B cell (primary cell): ENCODE results near the gene MMP11. TPM values are rescaled to one million over a fixed set of nuclear protein-coding genes. Genes with fewer than 3 reads are reported as not detected.
A peak's percentile ranks its signal among the peaks of the same experiment; 100 is the strongest.

Experiments used
- ATAC-seq: fragments of 200-7000 bp; cut with Tn5 transposase; one replicate; pipeline ENCODE4 v1.10.0; 2021; ENCODE audit warnings: low read depth, mild to moderate bottlenecking, moderate number of reproducible peaks, moderate library complexity
- CTCF ChIA-PET: fragments of 350-600 bp; sonication (Branson Sonifier 250); formaldehyde crosslinking; loops from one replicate; lab custom pipeline; 2021; ENCODE audit warnings: antibody characterized with exemption, inconsistent platforms; lab: Charles Lee
- POLR2A ChIA-PET: fragments of 350-600 bp; sonication (Branson Sonifier 250); formaldehyde crosslinking; loops from one replicate; lab custom pipeline; 2021; ENCODE audit warnings: antibody characterized with exemption; lab: Charles Lee
- DNase-seq: peaks from one replicate; pipeline ENCODE4 v3.0.0; 2013
- H2AFZ ChIP-seq: 2 replicates; pipeline ENCODE4 v1.6.1; 2012; ENCODE audit warnings: mild to moderate bottlenecking, low read depth, low read length; ENCODE audit not compliant: insufficient read depth, poor library complexity, severe bottlenecking
- H3K27ac ChIP-seq, 2 donors: 1 replicate in 1 of 2; 2 replicates in 1 of 2; pipeline ENCODE4 v1.5.1; 2012 to 2013; ENCODE audit warnings: low read length in 2 of 2, mild to moderate bottlenecking in 2 of 2, moderate library complexity in 1 of 2
- H3K27me3 ChIP-seq, 4 experiments: fragments of 200-600 bp in 1 of 4; sonication (generic) in 1 of 4; replicated peaks in 1 of 4; 1 replicate in 2 of 4; 2 replicates in 2 of 4; pipeline versions ENCODE4 v1.6.1 to v1.7.0; 2013 to 2016; ENCODE audit warnings: low read length in 3 of 4, mild to moderate bottlenecking in 2 of 4, mixed read lengths in 1 of 4, moderate library complexity in 1 of 4; ENCODE audit not compliant: insufficient read depth in 4 of 4, control insufficient read depth in 3 of 4; ENCODE audit errors: control extremely low read depth in 1 of 4
- H3K36me3 ChIP-seq, 2 experiments: replicated peaks in 1 of 2; 1 replicate in 1 of 2; 2 replicates in 1 of 2; pipeline versions ENCODE4 v1.6.1 to v1.7.1; 2013; ENCODE audit warnings: low read length in 1 of 2; ENCODE audit not compliant: insufficient read depth in 2 of 2, control insufficient read depth in 1 of 2; ENCODE audit errors: control extremely low read depth in 1 of 2, extremely low read depth in 1 of 2
- H3K4me1 ChIP-seq, 2 donors: fragments of 200-600 bp in 1 of 2; sonication (generic) in 1 of 2; 1 replicate in 1 of 2; 2 replicates in 1 of 2; pipeline versions ENCODE4 v1.5.1 to v1.6.1; 2013 to 2017; ENCODE audit warnings: low read length in 2 of 2; ENCODE audit not compliant: control insufficient read depth in 2 of 2, insufficient read depth in 2 of 2
- H3K4me2 ChIP-seq: replicated peaks from 2 replicates; pipeline ENCODE3; 2012; ENCODE audit warnings: mild to moderate bottlenecking, low read depth, low read length; ENCODE audit not compliant: poor library complexity, severe bottlenecking
- H3K4me3 ChIP-seq, 5 experiments: fragments of 200-600 bp in 1 of 5; sonication (generic) in 1 of 5; 1 replicate in 3 of 5; 2 replicates in 2 of 5; pipeline versions ENCODE4 v1.5.1 to v1.7.0; 2011 to 2016; ENCODE audit warnings: low read length in 4 of 5, mild to moderate bottlenecking in 4 of 5, low read depth in 2 of 5, control low read depth in 1 of 5, moderate library complexity in 1 of 5; ENCODE audit not compliant: insufficient read depth in 1 of 5; ENCODE audit errors: control extremely low read depth in 1 of 5, extremely low read depth in 1 of 5
- H3K79me2 ChIP-seq: fragments of 200-600 bp; sonication (generic); one replicate; pipeline ENCODE4 v1.6.0; 2016; ENCODE audit warnings: low read length; ENCODE audit not compliant: control insufficient read depth, insufficient read depth
- H3K9ac ChIP-seq: fragments of 200-600 bp; sonication (generic); 2 replicates; pipeline ENCODE4 v1.6.1; 2017; ENCODE audit warnings: mild to moderate bottlenecking, low read length, moderate library complexity
- H3K9me3 ChIP-seq, 3 donors: one replicate each; pipeline versions ENCODE4 v1.6.1 to v1.7.1; 2013; ENCODE audit warnings: low read length in 2 of 3; ENCODE audit not compliant: control insufficient read depth in 2 of 3, insufficient read depth in 1 of 3; ENCODE audit errors: control extremely low read depth in 1 of 3
- H4K20me1 ChIP-seq: 2 replicates; pipeline ENCODE4 v1.6.0; 2012; ENCODE audit warnings: mild to moderate bottlenecking, low read length; ENCODE audit not compliant: insufficient read depth, control insufficient read depth, poor library complexity, severe bottlenecking
- H3K27ac Mint-ChIP-seq: one replicate; pipeline ENCODE4 v1.8.0; 2021; ENCODE audit warnings: mixed read lengths
- H3K27me3 Mint-ChIP-seq: one replicate; pipeline ENCODE4 v1.8.0; 2021; ENCODE audit warnings: mixed read lengths
- H3K4me1 Mint-ChIP-seq: one replicate; pipeline ENCODE4 v1.8.0; 2021; ENCODE audit warnings: mixed read lengths
- H3K4me3 Mint-ChIP-seq: one replicate; pipeline ENCODE4 v1.8.0; 2021; ENCODE audit warnings: mixed read lengths
- H3K9me3 Mint-ChIP-seq: one replicate; pipeline ENCODE4 v1.8.0; 2022; ENCODE audit warnings: mixed read lengths; ENCODE audit not compliant: insufficient read depth
- EZH2 ChIP-seq: IDR thresholded peaks from 2 replicates; pipeline ENCODE4 v1.6.1; 2012; ENCODE audit warnings: borderline replicate concordance, low read depth, mild to moderate bottlenecking, moderate library complexity, low read length; ENCODE audit not compliant: insufficient read depth, poor library complexity, severe bottlenecking
- WGBS: methylation state at CpG from one replicate; pipeline ENCODE4 v1.1.5; 2013; ENCODE audit warnings: missing lambda C conversion rate; ENCODE audit not compliant: insufficient coverage; 5-methylcytosine and 5-hydroxymethylcytosine counted together
- intact Hi-C: fragments of 100-400 bp; cut with micrococcal nuclease; formaldehyde crosslinking; loops from one replicate; pipeline ENCODE4 v1.10.0; 2022
- polyA plus RNA-seq: library from polyadenylated mRNA; depleted of rRNA; stranded (reverse); fragments of >200 nt; gene quantifications from 2 replicates; pipeline ENCODE4 v1.2.3, GENCODE V29; 2012
- total RNA-seq, 2 donors: library from RNA; stranded (reverse); fragments of 120-200 nt in 1 of 2; gene quantifications; 1 replicate in 1 of 2; 2 replicates in 1 of 2; pipeline versions ENCODE4 v1.2.3 to v1.2.4, GENCODE V29; 2013 to 2022
- TF ChIP-seq, protein P1 (sequence below): fragments of 200-600 bp; IDR thresholded peaks from one replicate; pipeline ENCODE4 v1.8.0; 2022; ENCODE audit warnings: antibody characterized with exemption, mild to moderate bottlenecking

The MMP11 gene
- total and polyA plus RNA-seq, 2 donors (not counting 1 experiment from before 2014, with no cell fraction given) = 11.6 to 19.0 TPM

DNA sequence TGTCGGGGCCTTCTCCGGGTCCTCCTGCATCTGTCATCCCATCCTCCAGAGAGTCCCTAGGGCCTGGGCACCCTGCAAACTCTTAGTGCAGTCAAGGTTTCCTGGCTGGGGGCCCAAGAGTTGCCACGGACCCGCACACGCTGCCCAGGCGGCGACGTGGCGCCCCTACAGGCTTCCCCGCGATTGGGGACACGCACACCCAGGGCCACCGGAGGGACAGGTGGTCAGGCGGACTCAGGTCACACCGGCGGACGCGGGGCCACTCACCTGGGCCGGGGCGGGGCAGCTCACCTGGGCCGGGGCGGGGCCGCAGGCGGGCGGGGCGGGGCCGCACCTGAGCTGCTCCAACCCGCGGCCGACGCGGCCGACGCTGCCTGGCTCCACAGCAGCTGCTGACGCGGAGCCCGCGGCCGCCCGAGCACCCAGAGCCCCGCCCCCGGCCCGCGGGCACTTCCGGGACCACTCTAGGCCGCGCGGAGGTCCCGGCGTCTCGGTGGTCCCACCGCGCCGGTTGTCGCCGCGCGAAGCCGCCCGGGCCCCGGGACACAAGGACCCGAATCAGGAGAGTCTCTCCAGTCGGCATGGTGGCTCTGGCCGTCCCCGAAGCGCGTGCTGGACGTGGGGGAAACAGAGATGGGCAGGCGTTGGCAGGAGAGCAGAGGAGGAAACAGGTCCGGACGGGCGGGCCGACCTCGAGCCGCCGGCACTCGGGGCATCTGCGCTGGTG lies 21.8 kb upstream of the MMP11 start, which contains the start of gene ZNF70:
Gene ZNF70 (minus strand): TSS at position 399 of the 727 bp plus-strand sequence. CDS start 5,972 bp downstream, outside the sequence.
- no peaks in the 10 kb centered on the region for H3K9me3 Mint-ChIP-seq
- H3K4me3 Mint-ChIP-seq = peak within 1 kb of the TSS; percentile 93
- peaks cover 39% of the 10 kb centered on the region for H3K79me2 ChIP-seq
- H3K27me3 ChIP-seq = no peaks in the 10 kb centered on the region
- H3K27me3 Mint-ChIP-seq = no peaks in the 10 kb centered on the region
- TF ChIP-seq, protein P1, sequence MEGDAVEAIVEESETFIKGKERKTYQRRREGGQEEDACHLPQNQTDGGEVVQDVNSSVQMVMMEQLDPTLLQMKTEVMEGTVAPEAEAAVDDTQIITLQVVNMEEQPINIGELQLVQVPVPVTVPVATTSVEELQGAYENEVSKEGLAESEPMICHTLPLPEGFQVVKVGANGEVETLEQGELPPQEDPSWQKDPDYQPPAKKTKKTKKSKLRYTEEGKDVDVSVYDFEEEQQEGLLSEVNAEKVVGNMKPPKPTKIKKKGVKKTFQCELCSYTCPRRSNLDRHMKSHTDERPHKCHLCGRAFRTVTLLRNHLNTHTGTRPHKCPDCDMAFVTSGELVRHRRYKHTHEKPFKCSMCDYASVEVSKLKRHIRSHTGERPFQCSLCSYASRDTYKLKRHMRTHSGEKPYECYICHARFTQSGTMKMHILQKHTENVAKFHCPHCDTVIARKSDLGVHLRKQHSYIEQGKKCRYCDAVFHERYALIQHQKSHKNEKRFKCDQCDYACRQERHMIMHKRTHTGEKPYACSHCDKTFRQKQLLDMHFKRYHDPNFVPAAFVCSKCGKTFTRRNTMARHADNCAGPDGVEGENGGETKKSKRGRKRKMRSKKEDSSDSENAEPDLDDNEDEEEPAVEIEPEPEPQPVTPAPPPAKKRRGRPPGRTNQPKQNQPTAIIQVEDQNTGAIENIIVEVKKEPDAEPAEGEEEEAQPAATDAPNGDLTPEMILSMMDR = no peak
- TF ChIP-seq EZH2 = no peak
- peak within 1 kb of the TSS; percentile 88 for H2AFZ ChIP-seq
- peaks cover 55% of the 10 kb centered on the region for H3K4me1 Mint-ChIP-seq
- H4K20me1 ChIP-seq = no peaks in the 10 kb centered on the region
- DNase-seq (peak; percentile 92), ATAC-seq (peak; percentile 56)
- intact Hi-C loops = loop anchor here (1.0 kb wide), 1 partner anchor 34 kb away; no protein-coding TSS in a partner anchor
- H3K36me3 ChIP-seq = peaks cover 0 to 2% of the 10 kb centered on the region in 2 experiments
- H3K4me2 ChIP-seq = peak within 1 kb of the TSS; percentile 97
- H3K4me1 ChIP-seq = peaks cover 24 to 53% of the 10 kb centered on the region in 2 donors
- peak within 1 kb of the TSS; percentile 89 for H3K9ac ChIP-seq
- H3K27ac ChIP-seq = peak within 1 kb of the TSS; percentile 85 to 98
- under 1% methylated on average over 78 of the region's 78 CpGs for WGBS
- peak within 1 kb of the TSS; percentile 99 for H3K27ac Mint-ChIP-seq
- H3K4me3 ChIP-seq = peak within 1 kb of the TSS; percentile 6 to 88 (median 83)
- ChIA-PET CTCF (interaction anchor here (0.9 to 13.0 kb wide), 7 partner anchors 13 to 123 kb away, joined by 3 to 188 read pairs (median 4); partner anchors contain the start of genes C22orf15, CHCHD10 and MMP11), POLR2A (interaction anchor here (0.6 to 8.1 kb wide), 13 partner anchors 16 to 260 kb away, joined by 3 to 174 read pairs (median 12); partner anchors contain the start of genes C22orf15, CHCHD10, DERL3 and MIF)
- H3K9me3 ChIP-seq = peaks cover 0 to under 1% (median 0%) of the 10 kb centered on the region in 3 donors
